ENCODE measurements around the gene IZUMO1. TPM values are rescaled to one million over a fixed set of nuclear protein-coding genes. Genes with fewer than 3 reads are reported as not detected.

The IZUMO1 gene
- total and polyA plus RNA-seq, 2 donors (not counting 3 experiments of a cell fraction or from before 2014, with no cell fraction given): 0.18 to 1.2 TPM

- intact Hi-C loops (cut with micrococcal nuclease) (no loop called here), dilution Hi-C loops (cut with MboI; ENCODE audit: extremely low pct_ligation_motif_present, low sequenced_read_pairs) (no loop called here)
- no peak for DNase-seq (ENCODE audit: low read depth, low spot score)
- Histone ChIP-seq H3K36me3 (ENCODE audit: control insufficient read depth in 2 of 2, extremely low read depth in 1 of 2, insufficient read depth in 2 of 2, low read length in 2 of 2) (no peaks in the 10 kb centered on the region), H3K4me1 (ENCODE audit: control insufficient read depth, extremely low read depth, insufficient read depth, low read length) (no peaks in the 10 kb centered on the region), H3K27me3 (ENCODE audit: control insufficient read depth in 2 of 2, insufficient read depth in 2 of 2, low read length in 2 of 2) (no peaks in the 10 kb centered on the region), H3K9me1 (replicated peaks; ENCODE audit: control insufficient read depth, extremely low read depth, insufficient read depth, low read length) (no peaks in the 10 kb centered on the region), H4K20me1 (replicated peaks; ENCODE audit: control insufficient read depth, extremely low read depth, insufficient read depth, low read length) (no peaks in the 10 kb centered on the region), H3K4me2 (ENCODE audit: insufficient read depth, low read length) (no peak overlapping the region), H3K4me3 (replicated peaks in 1 of 3; ENCODE audit: insufficient read depth in 1 of 3, low read depth in 1 of 3, low read length in 3 of 3) (no peak overlapping the region), H3K79me2 (ENCODE audit: control insufficient read depth, insufficient read depth, low read length) (no peaks in the 10 kb centered on the region), H3K9ac (replicated peaks; ENCODE audit: extremely low read depth, insufficient read depth, low read length) (no peak overlapping the region), H2AFZ (ENCODE audit: low read depth, low read length) (no peak overlapping the region), H3K27ac (ENCODE audit: insufficient read depth, low read depth, low read length) (no peak overlapping the region), H3K9me3 (replicated peaks; ENCODE audit: control insufficient read depth, insufficient read depth, low read length) (no peaks in the 10 kb centered on the region)
- BruUV-seq (replicated peaks): no TSS peak
- CTCF ChIA-PET: no interaction called here
- no peak for FAIRE-seq
- POLR2A ChIA-PET: no interaction called here
- TF ChIP-seq POLR2AphosphoS5 (IDR thresholded peaks at IDR 0.05; ENCODE audit: insufficient read depth, low read depth, low read length) (no peak), MYC (IDR thresholded peaks at IDR 0.05; ENCODE audit: low read depth, low read length) (no peak), GATA2 (IDR thresholded peaks at IDR 0.05; ENCODE audit: insufficient read depth, insufficient read length, low read depth, low read length) (no peak), POLR2A (IDR thresholded peaks at IDR 0.05; ENCODE audit: low read depth, low read length) (no peak), EZH2 (IDR thresholded peaks at IDR 0.05; ENCODE audit: borderline replicate concordance, low read depth, low read length, severe bottlenecking) (no peak), FOS (IDR thresholded peaks at IDR 0.05; ENCODE audit: borderline replicate concordance, insufficient read depth, low read length) (no peak), MAX (IDR thresholded peaks at IDR 0.05; ENCODE audit: insufficient read depth, insufficient read length) (no peak), CTCF (IDR thresholded peaks at IDR 0.05; ENCODE audit: extremely low read depth in 1 of 2, insufficient read depth in 1 of 2, low read depth in 1 of 2, low read length in 2 of 2) (no peak), JUN (IDR thresholded peaks at IDR 0.05; ENCODE audit: borderline replicate concordance, insufficient read depth, insufficient read length, low read depth) (no peak)
Measured at GRCh38 chr19:48703316-48703715, 43.4 kb downstream of the IZUMO1 start.

Measured in endothelial cell of umbilical vein (primary cell).